Naive thymus-derived CD4-positive, alpha-beta T cell (primary cell): Measurements from ENCODE around the gene PIH1D2. TPM values are rescaled to one million over a fixed set of nuclear protein-coding genes. Genes with fewer than 3 reads are reported as not detected.

ENCODE experiments used
- ATAC-seq: fragments of 150-1000 bp; cut with Tn5 transposase; 2 replicates; pipeline ENCODE4 v1.10.0; 2021; ENCODE audit warnings: mild to moderate bottlenecking, moderate library complexity
- CTCF ChIA-PET: fragments of 350-600 bp; sonication (Branson Sonifier 250); formaldehyde crosslinking; loops from one replicate; lab custom pipeline; 2021; ENCODE audit warnings: antibody characterized with exemption; lab: Charles Lee
- POLR2A ChIA-PET: fragments of 350-600 bp; sonication (Branson Sonifier 250); formaldehyde crosslinking; loops from one replicate; lab custom pipeline; 2021; ENCODE audit warnings: antibody characterized with exemption, inconsistent platforms; lab: Charles Lee
- DNase-seq, 9 donors: peaks; one replicate each; pipeline versions ENCODE4 v3.0.0 to v3.0.0-alpha.2; 2020 to 2022; ENCODE audit warnings: mixed read lengths in 1 of 9
- H3K27ac ChIP-seq: one replicate; pipeline ENCODE4 v1.7.0; 2013; ENCODE audit warnings: mild to moderate bottlenecking, low read depth, low read length, moderate library complexity
- H3K27me3 ChIP-seq, 2 donors: one replicate each; pipeline ENCODE4 v1.7.0; 2013; ENCODE audit warnings: low read length in 2 of 2, mild to moderate bottlenecking in 2 of 2, moderate library complexity in 2 of 2; ENCODE audit not compliant: control insufficient read depth in 2 of 2, insufficient read depth in 2 of 2
- H3K36me3 ChIP-seq, 3 experiments: 1 replicate in 2 of 3; 2 replicates in 1 of 3; pipeline ENCODE4 v1.7.0; 2013; ENCODE audit warnings: low read length in 3 of 3, mild to moderate bottlenecking in 3 of 3, moderate library complexity in 1 of 3; ENCODE audit not compliant: insufficient read depth in 3 of 3, control insufficient read depth in 2 of 3
- H3K4me1 ChIP-seq, 2 donors: one replicate each; pipeline ENCODE4 v1.7.0; 2013; ENCODE audit warnings: low read length in 2 of 2, mild to moderate bottlenecking in 2 of 2, moderate library complexity in 1 of 2; ENCODE audit not compliant: control insufficient read depth in 2 of 2, insufficient read depth in 2 of 2
- H3K4me3 ChIP-seq: 2 replicates; pipeline ENCODE4 v1.7.0; 2013; ENCODE audit warnings: mild to moderate bottlenecking, low read length
- H3K9me3 ChIP-seq, 3 experiments: 1 replicate in 2 of 3; 2 replicates in 1 of 3; pipeline ENCODE4 v1.7.0; 2013; ENCODE audit warnings: low read length in 3 of 3; ENCODE audit not compliant: control insufficient read depth in 2 of 3
- H3K27ac Mint-ChIP-seq, 9 donors: one replicate each; pipeline ENCODE4 v1.8.0; 2020 to 2022; ENCODE audit warnings: mixed read lengths in 9 of 9, mild to moderate bottlenecking in 8 of 9, moderate library complexity in 5 of 9, inconsistent platforms in 2 of 9
- H3K27me3 Mint-ChIP-seq, 5 donors: one replicate each; pipeline ENCODE4 v1.8.0; 2021 to 2022; ENCODE audit warnings: mixed read lengths in 5 of 5, mild to moderate bottlenecking in 1 of 5
- H3K36me3 Mint-ChIP-seq, 5 donors: one replicate each; pipeline ENCODE4 v1.8.0; 2020 to 2022; ENCODE audit warnings: mixed read lengths in 5 of 5, mild to moderate bottlenecking in 3 of 5, inconsistent platforms in 1 of 5
- H3K4me1 Mint-ChIP-seq, 7 donors: one replicate each; pipeline ENCODE4 v1.8.0; 2020 to 2022; ENCODE audit warnings: mixed read lengths in 7 of 7, mild to moderate bottlenecking in 3 of 7, inconsistent platforms in 1 of 7
- H3K4me3 Mint-ChIP-seq, 10 donors: one replicate each; pipeline ENCODE4 v1.8.0; 2020 to 2022; ENCODE audit warnings: mild to moderate bottlenecking in 10 of 10, mixed read lengths in 10 of 10, moderate library complexity in 6 of 10, inconsistent platforms in 2 of 10
- H3K9me3 Mint-ChIP-seq, 11 donors: one replicate each; pipeline ENCODE4 v1.8.0; 2020 to 2022; ENCODE audit warnings: mixed read lengths in 11 of 11, mild to moderate bottlenecking in 4 of 11, inconsistent platforms in 1 of 11, moderate library complexity in 1 of 11
- intact Hi-C, 2 donors: fragments of 100-400 bp; cut with micrococcal nuclease; formaldehyde crosslinking; loops; one replicate each; pipeline ENCODE4 v1.15.1; 2023
- polyA plus RNA-seq, 2 donors: library from polyadenylated mRNA; unstranded; fragments of 300-500 nt; fragmentation: Illumina TruSeq; gene quantifications; one replicate each; pipeline ENCODE4 v1.2.3, GENCODE V29; 2021
- total RNA-seq, 6 experiments: library from RNA in 5 of 6; stranded (reverse) in 5 of 6; gene quantifications; 1 replicate in 5 of 6; 2 replicates in 1 of 6; pipeline ENCODE4 v1.2.3 and lab custom pipeline; 2021 to 2026

The PIH1D2 gene
- total and polyA plus RNA-seq, 7 experiments from 2014 or later = 0.32 to 0.57 (median 0.44) TPM; not detected in 3

DNA sequence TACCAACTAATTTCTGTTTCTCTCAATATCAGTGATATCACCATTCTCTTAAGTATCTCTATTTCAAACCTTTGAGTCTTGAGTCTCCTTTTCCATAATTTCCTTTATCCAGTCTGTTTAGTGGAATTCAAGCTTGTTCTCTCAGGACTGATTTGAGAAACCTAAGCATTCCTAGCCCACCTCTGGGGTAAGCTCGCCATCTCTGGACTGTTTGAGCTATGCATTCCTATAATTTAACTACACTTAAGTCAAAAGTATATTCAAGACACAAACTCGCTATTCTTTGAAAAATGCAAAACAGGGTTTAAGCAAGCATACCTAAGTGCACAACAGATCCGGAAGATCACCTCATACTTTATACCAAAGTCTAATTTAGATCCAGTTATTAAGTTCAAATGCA lies 50.7 kb downstream of the PIH1D2 start:
- Histone ChIP-seq H3K27ac (no peak overlapping the region), H3K27me3 (no peaks in the 10 kb centered on the region), H3K4me1 (peaks cover 0 to 7% of the 10 kb centered on the region in 2 donors), H3K36me3 (peaks cover 0 to 12% (median 0%) of the 10 kb centered on the region in 3 experiments), H3K9me3 (no peaks in the 10 kb centered on the region), H3K4me3 (no peak overlapping the region)
- intact Hi-C loops = loop anchor here in 1 of 2 donors (5.0 to 10.0 kb wide), 2 partner anchors 256 to 1292 kb away; partner anchors contain the start of genes PPP2R1B and TTC12
- ChIA-PET POLR2A (no interaction called here), CTCF (no interaction called here)
- DNase-seq (no peak), ATAC-seq (no peak)
- Mint-ChIP-seq H3K9me3 (no peaks in the 10 kb centered on the region), H3K36me3 (peaks cover 0 to 5% (median 0%) of the 10 kb centered on the region in 5 donors), H3K27me3 (no peaks in the 10 kb centered on the region), H3K4me1 (peaks cover 16 to 32% (median 28%) of the 10 kb centered on the region in 7 donors), H3K27ac (peak overlapping the region; percentile 38 to 84 (median 59)), H3K4me3 (peak overlapping the region; percentile 11 to 73 (median 46))

DNA sequence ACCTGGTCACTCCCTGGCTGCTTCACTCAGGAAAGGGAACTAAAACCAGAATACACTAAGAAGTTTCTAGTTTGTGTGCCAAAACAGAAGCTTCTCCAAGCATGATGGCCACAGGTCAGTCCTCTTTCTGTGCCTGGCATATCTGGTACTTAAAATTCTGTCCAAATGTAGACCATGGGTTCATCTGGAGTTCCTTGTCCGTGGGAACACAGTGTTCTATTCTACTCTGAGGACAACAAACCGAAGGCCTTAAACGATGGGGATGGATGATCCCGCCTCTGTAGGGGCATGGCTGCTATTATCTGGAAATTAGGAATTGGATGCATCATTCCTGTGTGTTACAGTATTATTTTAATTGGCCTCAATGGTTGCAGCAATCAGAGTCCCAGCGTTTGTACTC lies 54.8 kb downstream of the PIH1D2 start:
- CTCF ChIA-PET = no interaction called here
- no peak overlapping the region for H3K27ac Mint-ChIP-seq

More for the DNA sequence above, 54.8 kb downstream of the PIH1D2 start:
- H3K4me1 Mint-ChIP-seq = peaks cover 6 to 16% (median 13%) of the 10 kb centered on the region in 7 donors
- DNase-seq (no peak), ATAC-seq (no peak)
- no peak overlapping the region for H3K4me3 ChIP-seq
- no peaks in the 10 kb centered on the region for H3K36me3 Mint-ChIP-seq
- H3K9me3 Mint-ChIP-seq = no peaks in the 10 kb centered on the region
- no peaks in the 10 kb centered on the region for H3K27me3 Mint-ChIP-seq
- H3K9me3 ChIP-seq = no peaks in the 10 kb centered on the region
- intact Hi-C loops = no loop called here
- H3K4me3 Mint-ChIP-seq = no peak overlapping the region
- POLR2A ChIA-PET = no interaction called here
- H3K36me3 ChIP-seq = no peaks in the 10 kb centered on the region
- no peaks in the 10 kb centered on the region for H3K27me3 ChIP-seq
- H3K4me1 ChIP-seq = peaks cover 0 to 3% of the 10 kb centered on the region in 2 donors
- no peak overlapping the region for H3K27ac ChIP-seq

Other genes starting within 250 kb of the PIH1D2 start
- gene ALG9, start 202.4 kb downstream of the PIH1D2 start, total RNA-seq = 10 to 100 TPM; 16.4 to 30.2 (median 29.2) TPM
- 10 to 100 TPM; 14.1 to 20.3 TPM for gene ALG9, start 202.4 kb downstream of the PIH1D2 start, polyA plus RNA-seq
- gene FDXACB1, start 194.9 kb downstream of the PIH1D2 start, total RNA-seq = 1 to 10 TPM; 2.7 to 6.0 (median 5.3) TPM
- gene FDXACB1, start 194.9 kb downstream of the PIH1D2 start, polyA plus RNA-seq = 10 to 100 TPM in 1 of 2 donors, 1 to 10 TPM in 1; 6.9 to 11.3 TPM
- gene CFAP68, start 194.5 kb downstream of the PIH1D2 start, total RNA-seq = 10 to 100 TPM; 13.7 to 24.9 (median 18.3) TPM
- 10 to 100 TPM; 34.5 to 39.4 TPM for gene CFAP68, start 194.5 kb downstream of the PIH1D2 start, polyA plus RNA-seq
- gene CRYAB, start 162.2 kb downstream of the PIH1D2 start, total RNA-seq = not detected
- not detected for gene CRYAB, start 162.2 kb downstream of the PIH1D2 start, polyA plus RNA-seq
- not detected for gene HSPB2, start 161.3 kb downstream of the PIH1D2 start, total RNA-seq
- not detected for gene HSPB2, start 161.3 kb downstream of the PIH1D2 start, polyA plus RNA-seq
- gene C11orf52, start 155.1 kb downstream of the PIH1D2 start, total RNA-seq = not detected
- under 1 TPM in 1 of 2 donors, not detected in 1; 0.26 TPM for gene C11orf52, start 155.1 kb downstream of the PIH1D2 start, polyA plus RNA-seq
- gene DIXDC1, start 136.7 kb downstream of the PIH1D2 start, total RNA-seq = 10 to 100 TPM in 1 of 5 experiments, 1 to 10 TPM in 2, under 1 TPM in 2; 0.50 to 10.4 (median 1.3) TPM
- 1 to 10 TPM in 1 of 2 donors, under 1 TPM in 1; 0.76 to 2.0 TPM for gene DIXDC1, start 136.7 kb downstream of the PIH1D2 start, polyA plus RNA-seq
- 10 to 100 TPM; 13.1 to 31.0 (median 17.8) TPM for gene DLAT, start 48.6 kb downstream of the PIH1D2 start, total RNA-seq
- gene DLAT, start 48.6 kb downstream of the PIH1D2 start, polyA plus RNA-seq = 10 to 100 TPM; 24.2 to 25.9 TPM
- 10 to 100 TPM; 12.4 to 22.9 (median 19.7) TPM for gene NKAPD1, start 282 bp upstream of the PIH1D2 start, total RNA-seq
- gene NKAPD1, start 282 bp upstream of the PIH1D2 start, polyA plus RNA-seq = 10 to 100 TPM in 1 of 2 donors, 1 to 10 TPM in 1; 9.2 to 10.9 TPM
- 10 to 100 TPM; 15.5 to 61.1 (median 24.3) TPM for gene TIMM8B, start 12.7 kb upstream of the PIH1D2 start, total RNA-seq
- gene TIMM8B, start 12.7 kb upstream of the PIH1D2 start, polyA plus RNA-seq = 10 to 100 TPM; 42.6 to 71.4 TPM
- gene SDHD, start 12.9 kb upstream of the PIH1D2 start, total RNA-seq = 10 to 100 TPM; 39.6 to 84.4 (median 65.8) TPM
- 100 to 1,000 TPM; 188 to 211 TPM for gene SDHD, start 12.9 kb upstream of the PIH1D2 start, polyA plus RNA-seq
- 1 to 10 TPM in 1 of 5 experiments, under 1 TPM in 3, not detected in 1; 0.32 to 8.3 (median 0.72) TPM for gene IL18, start 90.1 kb upstream of the PIH1D2 start, total RNA-seq
- gene IL18, start 90.1 kb upstream of the PIH1D2 start, polyA plus RNA-seq = not detected
- under 1 TPM in 3 of 5 experiments, not detected in 2; 0.46 to 0.86 (median 0.80) TPM for gene TEX12, start 93.4 kb upstream of the PIH1D2 start, total RNA-seq
- gene TEX12, start 93.4 kb upstream of the PIH1D2 start, polyA plus RNA-seq = not detected
- gene BCO2, start 101.5 kb upstream of the PIH1D2 start, total RNA-seq = 1 to 10 TPM; 1.5 to 3.8 (median 2.0) TPM
- under 1 TPM in 1 of 2 donors, not detected in 1; 0.12 TPM for gene BCO2, start 101.5 kb upstream of the PIH1D2 start, polyA plus RNA-seq
- gene PTS, start 152.4 kb upstream of the PIH1D2 start, total RNA-seq = 10 to 100 TPM; 19.2 to 71.3 (median 24.0) TPM
- gene PTS, start 152.4 kb upstream of the PIH1D2 start, polyA plus RNA-seq = 1 to 10 TPM; 3.7 to 7.2 TPM
- gene PLET1, start 186.8 kb upstream of the PIH1D2 start, total RNA-seq = not detected
- not detected for gene PLET1, start 186.8 kb upstream of the PIH1D2 start, polyA plus RNA-seq